ENCODE measurements around the gene ZNF700.
"Not testable (repeated sequence)": the region's sequence is repeated elsewhere in the genome, so short reads cannot be mapped to it uniquely, and the experiment has no call there.

ZNF700 gene

GRCh38 chr19:11991921-11992320, 67.0 kb downstream of the ZNF700 start:
- not testable (repeated sequence) for FAIRE-seq

GRCh38 chr19:11995174-11995573, 70.3 kb downstream of the ZNF700 start:
- FAIRE-seq: no peak

Data from A204.1 (cell line).